ENCODE measurements around the gene GPR78. TPM values are rescaled to one million over a fixed set of nuclear protein-coding genes. Genes with fewer than 3 reads are reported as not detected.

The GPR78 gene
- total RNA-seq, 1 donor: 2.2 TPM

DNA sequence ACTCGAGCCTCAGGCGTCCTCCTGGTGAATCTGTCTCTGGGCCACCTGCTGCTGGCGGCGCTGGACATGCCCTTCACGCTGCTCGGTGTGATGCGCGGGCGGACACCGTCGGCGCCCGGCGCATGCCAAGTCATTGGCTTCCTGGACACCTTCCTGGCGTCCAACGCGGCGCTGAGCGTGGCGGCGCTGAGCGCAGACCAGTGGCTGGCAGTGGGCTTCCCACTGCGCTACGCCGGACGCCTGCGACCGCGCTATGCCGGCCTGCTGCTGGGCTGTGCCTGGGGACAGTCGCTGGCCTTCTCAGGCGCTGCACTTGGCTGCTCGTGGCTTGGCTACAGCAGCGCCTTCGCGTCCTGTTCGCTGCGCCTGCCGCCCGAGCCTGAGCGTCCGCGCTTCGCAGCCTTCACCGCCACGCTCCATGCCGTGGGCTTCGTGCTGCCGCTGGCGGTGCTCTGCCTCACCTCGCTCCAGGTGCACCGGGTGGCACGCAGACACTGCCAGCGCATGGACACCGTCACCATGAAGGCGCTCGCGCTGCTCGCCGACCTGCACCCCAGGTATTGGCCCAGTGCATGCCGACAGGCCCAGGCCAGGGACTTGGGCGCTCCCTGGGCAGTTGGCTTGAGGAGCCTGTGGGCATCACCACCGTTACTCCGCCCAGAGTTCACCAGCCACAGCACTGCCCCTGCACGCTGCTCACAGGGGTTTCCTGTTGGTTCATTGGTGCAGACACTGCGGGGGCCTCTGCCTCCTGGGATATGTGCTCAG lies 1.1 kb downstream of the GPR78 start:
- no peak for TF ChIP-seq CTCF (IDR thresholded peaks at IDR 0.05; ENCODE audit: insufficient read depth, low read depth, low read length)
- no peak overlapping the region for H3K4me3 ChIP-seq (ENCODE audit: low read depth, low read length)
- no peak for DNase-seq (ENCODE audit: low read depth)

- DNase-seq (ENCODE audit: low read depth): no peak
- no peak for TF ChIP-seq CTCF (IDR thresholded peaks at IDR 0.05; ENCODE audit: insufficient read depth, low read depth, low read length)
- H3K4me3 ChIP-seq (ENCODE audit: low read depth, low read length): no peak overlapping the region
These were observed 1.8 kb downstream of the GPR78 start for GRCh38 chr4:8582016-8582415.

GRCh38 chr4:8582436-8582835 lies 2.2 kb downstream of the GPR78 start:
- H3K4me3 ChIP-seq (ENCODE audit: low read depth, low read length): no peak overlapping the region
- no peak for TF ChIP-seq CTCF (IDR thresholded peaks at IDR 0.05; ENCODE audit: insufficient read depth, low read depth, low read length)
- DNase-seq (ENCODE audit: low read depth): no peak

DNA sequence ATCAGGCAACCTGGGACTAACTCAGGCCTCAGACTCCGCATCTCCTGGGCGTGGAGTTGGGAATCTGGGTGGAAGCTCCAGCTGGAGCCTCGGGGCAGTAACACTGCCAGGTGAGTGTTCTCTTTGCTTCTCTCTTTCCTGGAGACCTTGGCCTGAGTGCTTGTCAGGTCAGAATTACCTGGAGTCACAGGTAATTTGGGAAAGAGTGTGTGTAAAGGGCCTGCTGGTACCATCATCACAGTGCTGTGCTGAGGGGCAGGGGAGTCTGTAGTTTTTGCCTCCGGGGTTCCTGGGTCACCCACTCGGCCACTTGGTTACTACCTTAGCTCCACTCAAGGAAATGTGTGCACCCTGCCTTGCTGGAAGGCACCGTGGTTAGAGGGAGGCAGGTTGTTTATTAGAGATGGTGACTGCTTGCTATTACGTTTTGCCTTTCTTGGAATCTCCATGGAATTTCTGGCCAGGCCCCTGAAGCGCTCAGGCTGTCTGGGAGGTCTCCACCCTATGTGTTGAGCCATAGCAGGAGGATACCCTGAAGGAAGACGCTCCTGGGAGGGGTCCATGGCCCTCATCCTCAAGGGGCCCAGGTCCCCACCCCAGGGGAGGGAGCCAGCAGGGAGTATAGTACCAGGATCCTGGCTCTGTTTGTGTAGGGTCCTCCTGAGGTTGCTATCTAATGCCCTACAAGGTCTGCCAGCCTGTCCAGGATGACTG lies 2.9 kb downstream of the GPR78 start:
- no peak for TF ChIP-seq CTCF (IDR thresholded peaks at IDR 0.05; ENCODE audit: insufficient read depth, low read depth, low read length)
- DNase-seq (ENCODE audit: low read depth): no peak
- H3K4me3 ChIP-seq (ENCODE audit: low read depth, low read length): no peak overlapping the region

GRCh38 chr4:8583655-8584025 lies 3.4 kb downstream of the GPR78 start:
- DNase-seq (ENCODE audit: low read depth): no peak
- no peak overlapping the region for H3K4me3 ChIP-seq (ENCODE audit: low read depth, low read length)
- TF ChIP-seq CTCF (IDR thresholded peaks at IDR 0.05; ENCODE audit: insufficient read depth, low read depth, low read length): no peak

- no peak for DNase-seq (ENCODE audit: low read depth)
- H3K4me3 ChIP-seq (ENCODE audit: low read depth, low read length): no peak overlapping the region
- TF ChIP-seq CTCF (IDR thresholded peaks at IDR 0.05; ENCODE audit: insufficient read depth, low read depth, low read length): peak; percentile 11
These were observed 5.0 kb downstream of the GPR78 start for GRCh38 chr4:8585186-8585585.

Data from fibroblast of villous mesenchyme (primary cell).